ENCODE data around the gene NFKBIE.
A peak's percentile ranks its signal among the peaks of the same experiment; 100 is the strongest.

DNA sequence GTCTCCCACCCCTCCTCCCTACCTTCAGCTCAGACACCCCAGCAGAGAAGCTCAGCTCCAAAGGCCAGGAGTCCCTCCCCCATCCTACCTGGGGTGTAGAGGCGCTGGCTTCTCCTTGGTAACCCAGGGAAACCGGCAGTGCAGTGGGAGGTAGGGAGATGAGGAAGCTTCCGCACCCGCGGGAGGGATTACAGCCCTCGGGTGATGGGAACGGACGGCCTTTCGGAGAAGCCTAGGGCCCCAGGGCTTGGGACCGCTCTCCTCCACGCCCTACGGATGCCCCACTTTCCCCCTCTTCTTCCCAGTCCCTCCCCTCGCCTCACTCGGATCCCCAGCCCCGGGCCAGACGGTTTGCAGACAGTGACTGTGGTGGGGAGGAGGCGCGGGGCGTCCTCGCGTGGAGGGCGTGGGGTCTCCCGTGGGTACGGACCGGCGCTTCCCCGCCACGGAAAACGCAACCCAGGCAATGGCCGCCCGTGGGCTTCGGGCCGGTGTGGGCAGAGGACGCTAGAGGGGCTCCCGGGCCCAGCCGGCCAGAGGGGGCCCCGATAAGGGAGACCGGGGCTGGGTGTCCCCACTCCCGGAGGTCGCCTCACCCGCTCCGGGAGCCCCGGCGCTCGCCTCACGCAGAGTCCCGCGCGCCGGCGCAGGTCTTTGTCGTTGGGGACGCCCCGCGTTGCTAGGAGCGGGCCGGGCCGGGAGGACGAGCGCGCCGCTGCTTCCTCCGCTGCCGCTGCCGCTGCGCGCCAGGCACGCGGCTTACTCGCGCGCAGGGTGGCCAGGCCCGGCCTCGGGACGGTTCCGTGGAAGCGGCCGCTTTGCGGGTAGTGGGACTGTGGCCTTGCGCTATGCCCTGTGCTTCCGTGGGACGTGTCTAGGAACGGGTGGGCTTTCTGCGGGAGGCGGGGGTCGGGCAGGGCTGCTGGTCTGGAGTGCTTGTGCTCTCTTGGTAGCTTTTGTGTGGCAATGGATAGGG lies 32.0 kb upstream of the NFKBIE start:
- TF ChIP-seq, protein P1, sequence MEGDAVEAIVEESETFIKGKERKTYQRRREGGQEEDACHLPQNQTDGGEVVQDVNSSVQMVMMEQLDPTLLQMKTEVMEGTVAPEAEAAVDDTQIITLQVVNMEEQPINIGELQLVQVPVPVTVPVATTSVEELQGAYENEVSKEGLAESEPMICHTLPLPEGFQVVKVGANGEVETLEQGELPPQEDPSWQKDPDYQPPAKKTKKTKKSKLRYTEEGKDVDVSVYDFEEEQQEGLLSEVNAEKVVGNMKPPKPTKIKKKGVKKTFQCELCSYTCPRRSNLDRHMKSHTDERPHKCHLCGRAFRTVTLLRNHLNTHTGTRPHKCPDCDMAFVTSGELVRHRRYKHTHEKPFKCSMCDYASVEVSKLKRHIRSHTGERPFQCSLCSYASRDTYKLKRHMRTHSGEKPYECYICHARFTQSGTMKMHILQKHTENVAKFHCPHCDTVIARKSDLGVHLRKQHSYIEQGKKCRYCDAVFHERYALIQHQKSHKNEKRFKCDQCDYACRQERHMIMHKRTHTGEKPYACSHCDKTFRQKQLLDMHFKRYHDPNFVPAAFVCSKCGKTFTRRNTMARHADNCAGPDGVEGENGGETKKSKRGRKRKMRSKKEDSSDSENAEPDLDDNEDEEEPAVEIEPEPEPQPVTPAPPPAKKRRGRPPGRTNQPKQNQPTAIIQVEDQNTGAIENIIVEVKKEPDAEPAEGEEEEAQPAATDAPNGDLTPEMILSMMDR (IDR thresholded peaks at IDR 0.05), result no peak
- TF ChIP-seq EP300 (IDR thresholded peaks at IDR 0.05) (no peak), POLR2AphosphoS5 (IDR thresholded peaks at IDR 0.05) (no peak), POLR2A (IDR thresholded peaks at IDR 0.05; ENCODE audit: low read depth) (peak; percentile 7)

All from esophagus muscularis mucosa (tissue), 4 donors.